Measurements from ENCODE around the gene TMEM130. TPM values are rescaled to one million over a fixed set of nuclear protein-coding genes. Genes with fewer than 3 reads are reported as not detected.

Gene TMEM130
- total RNA-seq, 1 donor from 2014 or later, result not detected

DNA sequence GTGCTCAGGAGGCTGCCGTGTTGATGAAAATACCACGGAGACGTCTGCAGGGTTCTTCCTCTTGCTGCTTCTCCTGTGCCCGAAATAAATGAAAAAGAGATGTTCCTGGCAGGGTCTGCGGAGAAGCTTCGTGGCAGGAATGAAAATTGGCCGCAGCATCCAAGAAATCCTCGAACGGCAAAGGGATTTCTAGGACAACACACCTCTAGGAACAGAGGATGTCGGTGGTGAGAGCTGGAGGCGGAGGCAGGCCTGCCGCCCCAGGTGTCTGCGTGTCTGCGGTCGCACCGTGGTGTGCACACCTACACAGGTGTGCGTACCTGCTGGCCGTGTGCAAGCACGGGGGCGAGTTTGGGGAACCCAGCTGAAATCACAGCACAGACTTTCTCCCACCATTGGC, 43.4 kb downstream of the TMEM130 start:
- no peak for FAIRE-seq
- no peak overlapping the region for H3K4me3 ChIP-seq (ENCODE audit: low read depth, low read length)
- no peak for DNase-seq (ENCODE audit: low read depth)
- TF ChIP-seq, protein P1, sequence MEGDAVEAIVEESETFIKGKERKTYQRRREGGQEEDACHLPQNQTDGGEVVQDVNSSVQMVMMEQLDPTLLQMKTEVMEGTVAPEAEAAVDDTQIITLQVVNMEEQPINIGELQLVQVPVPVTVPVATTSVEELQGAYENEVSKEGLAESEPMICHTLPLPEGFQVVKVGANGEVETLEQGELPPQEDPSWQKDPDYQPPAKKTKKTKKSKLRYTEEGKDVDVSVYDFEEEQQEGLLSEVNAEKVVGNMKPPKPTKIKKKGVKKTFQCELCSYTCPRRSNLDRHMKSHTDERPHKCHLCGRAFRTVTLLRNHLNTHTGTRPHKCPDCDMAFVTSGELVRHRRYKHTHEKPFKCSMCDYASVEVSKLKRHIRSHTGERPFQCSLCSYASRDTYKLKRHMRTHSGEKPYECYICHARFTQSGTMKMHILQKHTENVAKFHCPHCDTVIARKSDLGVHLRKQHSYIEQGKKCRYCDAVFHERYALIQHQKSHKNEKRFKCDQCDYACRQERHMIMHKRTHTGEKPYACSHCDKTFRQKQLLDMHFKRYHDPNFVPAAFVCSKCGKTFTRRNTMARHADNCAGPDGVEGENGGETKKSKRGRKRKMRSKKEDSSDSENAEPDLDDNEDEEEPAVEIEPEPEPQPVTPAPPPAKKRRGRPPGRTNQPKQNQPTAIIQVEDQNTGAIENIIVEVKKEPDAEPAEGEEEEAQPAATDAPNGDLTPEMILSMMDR (IDR thresholded peaks at IDR 0.05; ENCODE audit: insufficient read depth, low read length, severe bottlenecking), result no peak
- H3K27me3 ChIP-seq (ENCODE audit: control insufficient read depth, insufficient read depth, low read length), result no peaks in the 10 kb centered on the region
- no peaks in the 10 kb centered on the region for H3K36me3 ChIP-seq (ENCODE audit: control insufficient read depth, insufficient read depth, low read length)

DNA sequence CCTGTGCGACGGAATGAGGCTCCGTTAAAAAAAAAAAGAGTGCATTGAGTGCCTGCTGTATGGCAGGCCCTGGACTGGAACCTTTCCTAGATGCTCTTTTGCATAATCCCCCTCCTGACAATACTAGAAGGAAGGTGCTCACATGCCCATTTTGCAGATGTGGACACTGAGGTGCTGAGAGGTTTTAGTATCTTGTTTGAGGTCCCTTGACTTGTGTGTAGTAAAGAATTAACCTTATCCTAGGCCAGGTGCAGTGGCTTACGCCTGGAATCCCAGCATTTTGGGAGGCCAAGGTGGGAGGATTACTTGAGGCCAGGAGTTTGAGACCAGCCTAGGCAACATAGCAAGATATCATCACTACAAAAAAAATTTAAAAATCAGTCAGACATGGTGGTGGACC, 46.6 kb downstream of the TMEM130 start:
- Histone ChIP-seq H3K27me3 (ENCODE audit: control insufficient read depth, insufficient read depth, low read length) (no peaks in the 10 kb centered on the region), H3K36me3 (ENCODE audit: control insufficient read depth, insufficient read depth, low read length) (no peaks in the 10 kb centered on the region), H3K4me3 (ENCODE audit: low read depth, low read length) (no peak overlapping the region)
- TF ChIP-seq, protein P1 (IDR thresholded peaks at IDR 0.05; ENCODE audit: insufficient read depth, low read length, severe bottlenecking), result no peak
- FAIRE-seq (no peak), DNase-seq (ENCODE audit: low read depth) (no peak)

DNA sequence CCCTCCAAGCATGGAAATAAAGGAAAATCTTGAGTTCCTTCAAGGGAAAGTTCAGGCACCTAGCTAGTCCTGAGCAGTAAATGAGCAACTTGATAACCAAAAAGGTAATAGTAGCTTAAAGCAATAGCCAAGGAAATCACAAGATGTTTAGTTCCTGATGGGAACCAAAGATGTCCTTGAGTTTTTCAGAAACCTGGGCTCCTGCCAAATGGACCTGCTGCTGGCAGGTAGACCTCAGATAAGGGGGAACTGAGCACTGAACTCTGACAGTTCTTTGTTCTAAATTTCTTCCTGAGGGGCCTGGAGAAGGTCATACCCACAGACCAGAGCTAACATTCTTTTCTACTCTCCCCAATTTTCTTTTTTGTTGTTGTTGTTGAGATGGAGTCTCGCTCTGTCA, 48.5 kb downstream of the TMEM130 start:
- TF ChIP-seq, protein P1 (IDR thresholded peaks at IDR 0.05; ENCODE audit: insufficient read depth, low read length, severe bottlenecking), result no peak
- Histone ChIP-seq H3K4me3 (ENCODE audit: low read depth, low read length) (no peak overlapping the region), H3K27me3 (ENCODE audit: control insufficient read depth, insufficient read depth, low read length) (no peaks in the 10 kb centered on the region), H3K36me3 (ENCODE audit: control insufficient read depth, insufficient read depth, low read length) (no peaks in the 10 kb centered on the region)
- DNase-seq (ENCODE audit: low read depth) (no peak), FAIRE-seq (no peak)

DNA sequence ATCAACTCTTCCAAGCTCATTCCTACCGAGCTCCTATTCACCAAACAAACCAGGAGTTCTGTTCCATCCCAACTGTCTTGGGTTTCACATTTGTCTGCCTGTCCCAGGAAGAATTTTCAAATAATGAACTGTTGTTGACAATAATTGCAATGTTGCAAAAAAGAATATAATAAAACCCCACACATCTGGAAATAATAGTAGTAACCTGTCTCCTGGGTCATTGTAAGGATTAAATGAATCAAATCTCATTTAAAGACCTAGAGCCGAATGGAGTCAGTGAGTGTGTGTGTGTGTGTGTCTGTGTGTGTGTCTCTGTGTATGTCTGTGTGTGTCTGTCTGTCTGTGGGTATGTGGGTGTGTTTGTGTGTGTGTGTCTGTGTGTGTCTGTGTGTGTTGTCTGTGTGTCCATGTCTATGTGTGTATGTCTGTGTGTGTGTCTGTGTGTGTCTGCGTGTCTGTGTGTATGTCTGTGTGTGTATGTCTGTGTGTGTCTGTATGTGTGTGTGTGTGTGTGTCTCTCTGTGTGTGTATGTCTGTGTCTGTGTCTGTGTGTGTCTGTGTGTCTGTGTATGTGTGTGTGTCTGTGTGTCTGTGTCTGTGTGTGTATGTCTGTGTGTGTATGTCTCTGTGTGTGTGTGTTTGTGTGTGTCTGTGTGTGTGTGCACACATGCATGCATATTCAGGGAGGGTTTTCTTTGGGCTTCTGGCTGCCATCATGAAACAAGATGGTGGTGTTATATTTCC, 52.7 kb downstream of the TMEM130 start:
- H3K27me3 ChIP-seq (ENCODE audit: control insufficient read depth, insufficient read depth, low read length), result no peaks in the 10 kb centered on the region
- H3K4me3 ChIP-seq (ENCODE audit: low read depth, low read length), result no peak overlapping the region
- FAIRE-seq, result peak; percentile 85
- TF ChIP-seq, protein P1 (IDR thresholded peaks at IDR 0.05; ENCODE audit: insufficient read depth, low read length, severe bottlenecking), result no peak
- H3K36me3 ChIP-seq (ENCODE audit: control insufficient read depth, insufficient read depth, low read length), result no peaks in the 10 kb centered on the region
- no peak for DNase-seq (ENCODE audit: low read depth)

DNA sequence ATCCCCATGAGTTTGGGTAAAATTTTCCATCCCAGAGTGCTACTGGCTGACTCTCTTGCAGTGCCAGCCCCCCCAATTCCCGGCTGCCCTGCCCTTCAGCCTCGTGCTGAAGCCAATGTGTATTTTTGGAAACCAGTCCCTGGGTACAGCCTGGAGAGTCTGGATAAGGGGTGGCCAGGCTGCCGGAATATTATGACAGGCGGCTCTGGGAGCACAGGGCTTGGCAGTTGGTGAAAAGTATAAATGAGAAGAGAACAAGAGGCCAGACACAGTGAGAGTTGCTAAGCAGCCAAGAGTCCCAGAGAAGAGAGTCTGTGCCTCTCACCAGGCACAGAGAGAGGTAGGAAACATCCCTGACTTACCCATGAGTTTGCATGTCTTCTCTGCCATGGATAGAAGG, 53.6 kb downstream of the TMEM130 start:
- no peak for FAIRE-seq
- Histone ChIP-seq H3K4me3 (ENCODE audit: low read depth, low read length) (no peak overlapping the region), H3K36me3 (ENCODE audit: control insufficient read depth, insufficient read depth, low read length) (no peaks in the 10 kb centered on the region), H3K27me3 (ENCODE audit: control insufficient read depth, insufficient read depth, low read length) (no peaks in the 10 kb centered on the region)
- no peak for DNase-seq (ENCODE audit: low read depth)
- TF ChIP-seq, protein P1 (IDR thresholded peaks at IDR 0.05; ENCODE audit: insufficient read depth, low read length, severe bottlenecking), result no peak

DNA sequence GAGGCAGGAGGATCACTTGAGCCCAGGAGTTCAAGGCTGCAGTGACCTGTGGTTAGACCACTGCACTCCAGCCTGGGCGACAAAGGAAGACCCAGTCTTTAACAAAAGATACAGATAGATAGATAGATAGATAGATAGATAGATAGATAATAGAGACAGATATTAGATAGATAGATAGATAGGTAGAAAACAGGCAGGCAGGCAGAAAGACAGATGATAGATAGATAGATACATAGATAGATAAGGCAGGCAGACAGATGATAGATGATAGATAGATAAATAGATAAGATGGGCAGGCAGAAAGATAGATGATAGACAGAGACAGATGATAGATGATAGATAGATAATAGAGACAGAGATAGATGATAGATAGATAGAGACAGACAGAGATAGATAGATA, 54.5 kb downstream of the TMEM130 start:
- no peaks in the 10 kb centered on the region for H3K27me3 ChIP-seq (ENCODE audit: control insufficient read depth, insufficient read depth, low read length)
- no peak overlapping the region for H3K4me3 ChIP-seq (ENCODE audit: low read depth, low read length)
- no peak for FAIRE-seq
- TF ChIP-seq, protein P1 (IDR thresholded peaks at IDR 0.05; ENCODE audit: insufficient read depth, low read length, severe bottlenecking), result no peak
- no peak for DNase-seq (ENCODE audit: low read depth)
- H3K36me3 ChIP-seq (ENCODE audit: control insufficient read depth, insufficient read depth, low read length), result no peaks in the 10 kb centered on the region
